GM18951 (cell line): Measurements from ENCODE around the gene SP3.

Source experiments
- POLR2A ChIP-seq: IDR thresholded peaks from 4 replicates; pipeline ENCODE4 v1.6.1; 2011; ENCODE audit warnings: mild to moderate bottlenecking; ENCODE audit not compliant: insufficient read length, insufficient read depth; ENCODE audit errors: extremely low read depth
- in situ Hi-C: fragments of 300-500 bp; cut with MboI; formaldehyde crosslinking; loops from one replicate; pipeline ENCODE4 v1.12.0; 2022; ENCODE audit warnings: low sequenced_read_pairs, mixed read lengths, inconsistent platforms; ENCODE audit not compliant: unreplicated experiment

The SP3 gene

GRCh38 chr2:173956454-173956853 lies 8.7 kb downstream of the SP3 start:
- TF ChIP-seq POLR2A, result no peak
- in situ Hi-C loops, result no loop called here

- TF ChIP-seq POLR2A, result no peak
- in situ Hi-C loops, result no loop called here
These were observed 9.3 kb downstream of the SP3 start for GRCh38 chr2:173955867-173956266.

GRCh38 chr2:173955004-173955403 lies 10.2 kb downstream of the SP3 start:
- TF ChIP-seq POLR2A, result no peak
- in situ Hi-C loops, result no loop called here

GRCh38 chr2:173953047-173953424 lies 12.1 kb downstream of the SP3 start:
- in situ Hi-C loops, result no loop called here
- no peak for TF ChIP-seq POLR2A

- in situ Hi-C loops, result no loop called here
- TF ChIP-seq POLR2A, result no peak
These were observed 12.7 kb downstream of the SP3 start for GRCh38 chr2:173952267-173953046.

GRCh38 chr2:173948842-173949241 lies 16.3 kb downstream of the SP3 start:
- in situ Hi-C loops, result no loop called here
- no peak for TF ChIP-seq POLR2A

GRCh38 chr2:173948198-173948597 lies 17.0 kb downstream of the SP3 start:
- in situ Hi-C loops, result no loop called here

GRCh38 chr2:173947131-173947530 lies 18.0 kb downstream of the SP3 start:
- no peak for TF ChIP-seq POLR2A
- in situ Hi-C loops, result no loop called here

More at GRCh38 chr2:173948198-173948597, 17.0 kb downstream of the SP3 start:
- no peak for TF ChIP-seq POLR2A

GRCh38 chr2:173943738-173944137 lies 21.4 kb downstream of the SP3 start:
- in situ Hi-C loops, result no loop called here
- no peak for TF ChIP-seq POLR2A

GRCh38 chr2:173942861-173943523 lies 22.2 kb downstream of the SP3 start:
- TF ChIP-seq POLR2A, result no peak
- in situ Hi-C loops, result no loop called here

- in situ Hi-C loops, result no loop called here
- no peak for TF ChIP-seq POLR2A
These were observed 23.6 kb downstream of the SP3 start for GRCh38 chr2:173941567-173941966.

- in situ Hi-C loops, result no loop called here
- no peak for TF ChIP-seq POLR2A
These were observed 24.8 kb downstream of the SP3 start for GRCh38 chr2:173940208-173941020.

- in situ Hi-C loops, result no loop called here
- TF ChIP-seq POLR2A, result no peak
These were observed 26.3 kb downstream of the SP3 start for GRCh38 chr2:173938700-173939384.
